ENCODE results near the gene UBE2V1. TPM values are rescaled to one million over a fixed set of nuclear protein-coding genes. Genes with fewer than 3 reads are reported as not detected.

The UBE2V1 gene
- total RNA-seq, 4 donors from 2014 or later: 45.6 to 124 (median 62.9) TPM

DNA sequence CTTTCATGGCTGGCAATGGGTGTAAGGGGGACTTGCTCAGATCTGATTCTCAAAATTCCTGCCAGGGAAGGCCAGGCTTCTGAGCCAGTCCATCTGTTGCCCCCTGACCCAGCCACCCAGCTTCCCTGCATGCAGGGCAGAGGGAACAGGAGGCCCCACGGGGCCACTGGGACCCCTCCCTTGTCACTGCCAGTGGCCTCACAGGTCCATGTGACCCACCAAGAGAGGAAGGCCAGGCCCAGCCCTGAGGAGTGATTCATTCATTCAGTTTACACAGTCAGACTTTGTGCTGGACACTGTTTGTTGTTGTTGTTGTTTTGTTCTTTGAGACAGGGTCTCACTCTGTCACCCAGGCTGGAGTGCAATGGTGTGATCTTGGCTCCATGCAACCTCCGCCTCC, 39.5 kb downstream of the UBE2V1 start:
- no peak overlapping the region for H3K4me3 ChIP-seq
- no peaks in the 10 kb centered on the region for H3K27me3 ChIP-seq
- no peak overlapping the region for H3K27ac ChIP-seq
- H3K9me3 ChIP-seq: no peaks in the 10 kb centered on the region
- intact Hi-C loops (cut with DNase I; ENCODE audit: low total_unique reads): loop anchor here (5.0 kb wide), 1 partner anchor 91 kb away; the partner anchor contains the start of gene SNAI1
- TF ChIP-seq POLR2A (IDR thresholded peaks at IDR 0.05): no peak
- TF ChIP-seq, protein P1, sequence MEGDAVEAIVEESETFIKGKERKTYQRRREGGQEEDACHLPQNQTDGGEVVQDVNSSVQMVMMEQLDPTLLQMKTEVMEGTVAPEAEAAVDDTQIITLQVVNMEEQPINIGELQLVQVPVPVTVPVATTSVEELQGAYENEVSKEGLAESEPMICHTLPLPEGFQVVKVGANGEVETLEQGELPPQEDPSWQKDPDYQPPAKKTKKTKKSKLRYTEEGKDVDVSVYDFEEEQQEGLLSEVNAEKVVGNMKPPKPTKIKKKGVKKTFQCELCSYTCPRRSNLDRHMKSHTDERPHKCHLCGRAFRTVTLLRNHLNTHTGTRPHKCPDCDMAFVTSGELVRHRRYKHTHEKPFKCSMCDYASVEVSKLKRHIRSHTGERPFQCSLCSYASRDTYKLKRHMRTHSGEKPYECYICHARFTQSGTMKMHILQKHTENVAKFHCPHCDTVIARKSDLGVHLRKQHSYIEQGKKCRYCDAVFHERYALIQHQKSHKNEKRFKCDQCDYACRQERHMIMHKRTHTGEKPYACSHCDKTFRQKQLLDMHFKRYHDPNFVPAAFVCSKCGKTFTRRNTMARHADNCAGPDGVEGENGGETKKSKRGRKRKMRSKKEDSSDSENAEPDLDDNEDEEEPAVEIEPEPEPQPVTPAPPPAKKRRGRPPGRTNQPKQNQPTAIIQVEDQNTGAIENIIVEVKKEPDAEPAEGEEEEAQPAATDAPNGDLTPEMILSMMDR (IDR thresholded peaks at IDR 0.05): no peak
- peaks cover 0 to 8% of the 10 kb centered on the region in 2 donors for H3K4me1 ChIP-seq
- DNase-seq: no peak
- H3K36me3 ChIP-seq: no peaks in the 10 kb centered on the region

GRCh38 chr20:50071039-50071888, 41.7 kb downstream of the UBE2V1 start:
- Histone ChIP-seq H3K9me3 (no peaks in the 10 kb centered on the region), H3K27ac (no peak overlapping the region), H3K27me3 (no peaks in the 10 kb centered on the region), H3K36me3 (no peaks in the 10 kb centered on the region), H3K4me3 (peak overlapping the region; percentile 18 to 22), H3K4me1 (peaks cover 0 to 8% of the 10 kb centered on the region in 2 donors)
- peak in 1 of 2 donors; percentile 28 for TF ChIP-seq POLR2A (IDR thresholded peaks at IDR 0.05)
- TF ChIP-seq, protein P1 (IDR thresholded peaks at IDR 0.05): peak; percentile 99 to 100 (median 100)
- intact Hi-C loops (cut with DNase I; ENCODE audit: low total_unique reads): loop anchor here (5.0 kb wide), 1 partner anchor 89 kb away; the partner anchor contains the start of gene SNAI1
- DNase-seq: peak; percentile 83 to 93

- H3K36me3 ChIP-seq: no peaks in the 10 kb centered on the region
- no peak for DNase-seq
- no peak for TF ChIP-seq POLR2A (IDR thresholded peaks at IDR 0.05)
- TF ChIP-seq, protein P1 (IDR thresholded peaks at IDR 0.05): no peak
- intact Hi-C loops (cut with DNase I; ENCODE audit: low total_unique reads): loop anchor here (5.0 kb wide), 1 partner anchor 88 kb away; the partner anchor contains the start of gene SNAI1
- no peaks in the 10 kb centered on the region for H3K9me3 ChIP-seq
- H3K27ac ChIP-seq: no peak overlapping the region
- no peaks in the 10 kb centered on the region for H3K27me3 ChIP-seq
- peaks cover 0 to 4% of the 10 kb centered on the region in 2 donors for H3K4me1 ChIP-seq
- no peak overlapping the region for H3K4me3 ChIP-seq
Observed at GRCh38 chr20:50070361-50070760, 42.6 kb downstream of the UBE2V1 start.

GRCh38 chr20:50068041-50068651, 44.8 kb downstream of the UBE2V1 start:
- Histone ChIP-seq H3K36me3 (no peaks in the 10 kb centered on the region), H3K9me3 (no peaks in the 10 kb centered on the region), H3K27ac (no peak overlapping the region), H3K4me3 (no peak overlapping the region), H3K4me1 (no peaks in the 10 kb centered on the region), H3K27me3 (no peaks in the 10 kb centered on the region)
- DNase-seq: no peak
- no peak for TF ChIP-seq POLR2A (IDR thresholded peaks at IDR 0.05)
- TF ChIP-seq, protein P1 (IDR thresholded peaks at IDR 0.05): no peak
- intact Hi-C loops (cut with DNase I; ENCODE audit: low total_unique reads): no loop called here

DNA sequence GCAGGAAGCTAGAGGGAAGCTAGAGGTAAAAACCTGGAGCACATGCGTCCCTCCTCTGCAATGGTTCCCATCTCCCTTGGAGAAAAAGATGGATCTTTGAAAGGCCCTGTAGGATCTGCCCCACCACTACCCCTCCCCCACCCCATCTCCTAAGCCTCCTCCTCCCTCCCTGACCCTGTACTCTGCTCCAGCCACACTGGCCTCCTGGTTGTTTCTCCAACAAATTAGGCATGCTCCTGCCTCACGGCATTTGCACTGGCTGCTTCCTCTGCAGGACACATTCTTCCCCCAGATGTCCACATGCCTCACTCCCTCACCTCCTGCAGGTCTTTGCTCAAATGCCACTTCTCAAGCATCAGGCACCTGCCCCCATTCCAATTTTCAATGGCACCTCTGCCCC, 45.5 kb downstream of the UBE2V1 start:
- Histone ChIP-seq H3K36me3 (no peaks in the 10 kb centered on the region), H3K27ac (no peak overlapping the region), H3K27me3 (no peaks in the 10 kb centered on the region), H3K4me3 (no peak overlapping the region), H3K9me3 (no peaks in the 10 kb centered on the region), H3K4me1 (no peaks in the 10 kb centered on the region)
- DNase-seq: no peak
- intact Hi-C loops (cut with DNase I; ENCODE audit: low total_unique reads): no loop called here
- no peak for TF ChIP-seq POLR2A (IDR thresholded peaks at IDR 0.05)
- TF ChIP-seq, protein P1 (IDR thresholded peaks at IDR 0.05): no peak

All from uterus (tissue), 4 donors.